OCI-M2 (cell line): ENCODE measurements around the gene TRMT44.
"Not testable (repeated sequence)": the region's sequence is repeated elsewhere in the genome, so short reads cannot be mapped to it uniquely, and the experiment has no call there.

Experiments
- DNase-seq: peaks from one replicate; lab custom pipeline; 2025; ENCODE audit not compliant: unreplicated experiment; lab: John Stamatoyannopoulos, UW

The TRMT44 gene

DNA sequence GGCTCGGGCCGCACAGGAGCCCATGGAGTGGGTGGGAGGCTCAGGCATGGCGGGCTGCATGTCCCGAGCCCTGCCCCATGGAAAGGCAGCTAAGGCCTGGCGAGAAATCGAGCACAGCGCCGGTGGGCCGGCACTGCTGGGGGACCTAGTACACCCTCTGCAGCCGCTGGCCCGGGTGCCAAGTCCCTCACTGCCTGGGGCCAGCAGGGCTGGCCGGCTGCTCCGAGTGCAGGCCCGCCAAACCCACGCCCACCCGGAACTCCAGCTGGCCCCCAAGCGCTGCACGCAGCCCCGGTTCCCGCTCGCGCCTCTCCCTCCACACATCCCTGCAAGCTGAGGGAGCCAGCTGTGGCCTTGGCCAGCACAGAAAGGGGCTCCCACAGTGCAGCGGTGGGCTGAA lies 50.9 kb downstream of the TRMT44 start:
- DNase-seq: not testable (repeated sequence)

DNA sequence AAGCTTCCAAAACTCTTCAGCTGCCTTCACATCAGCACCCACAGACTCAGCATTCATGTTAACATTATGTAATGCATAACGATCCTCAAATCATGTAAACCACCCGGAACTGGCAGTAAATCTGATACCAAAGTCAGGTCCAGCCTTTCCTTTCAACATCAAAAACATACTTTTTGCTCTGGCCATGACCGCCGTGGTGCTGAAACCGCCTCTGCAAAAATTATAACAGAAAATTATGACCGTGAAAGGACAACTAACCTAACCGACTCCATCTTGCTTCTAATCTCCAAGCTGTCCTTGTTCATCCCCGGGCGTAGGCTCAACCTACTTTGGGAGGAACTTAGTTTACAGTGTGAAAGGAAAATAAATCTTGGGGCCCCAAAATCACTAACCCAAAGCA lies 51.6 kb downstream of the TRMT44 start:
- DNase-seq: no peak

DNA sequence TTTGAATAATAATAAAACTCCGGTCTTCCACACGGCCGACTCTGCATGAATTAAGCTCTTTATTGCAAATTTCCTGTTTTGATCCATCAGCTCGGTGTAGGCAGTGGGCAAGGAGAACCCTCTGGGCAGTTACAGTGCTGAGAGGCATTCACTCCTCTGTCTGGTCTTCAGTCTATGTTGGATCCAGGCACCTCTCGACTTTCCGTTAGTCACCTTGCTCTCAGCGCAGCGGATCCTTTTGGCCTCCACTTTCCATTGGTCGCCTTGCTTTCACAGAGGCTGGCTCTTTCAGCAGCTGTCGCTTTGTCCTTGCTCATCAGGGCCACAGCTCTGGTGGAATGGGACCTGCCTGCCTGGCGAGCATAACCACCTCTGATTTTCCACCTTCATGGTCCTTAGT lies 52.9 kb downstream of the TRMT44 start:
- DNase-seq: no peak

DNA sequence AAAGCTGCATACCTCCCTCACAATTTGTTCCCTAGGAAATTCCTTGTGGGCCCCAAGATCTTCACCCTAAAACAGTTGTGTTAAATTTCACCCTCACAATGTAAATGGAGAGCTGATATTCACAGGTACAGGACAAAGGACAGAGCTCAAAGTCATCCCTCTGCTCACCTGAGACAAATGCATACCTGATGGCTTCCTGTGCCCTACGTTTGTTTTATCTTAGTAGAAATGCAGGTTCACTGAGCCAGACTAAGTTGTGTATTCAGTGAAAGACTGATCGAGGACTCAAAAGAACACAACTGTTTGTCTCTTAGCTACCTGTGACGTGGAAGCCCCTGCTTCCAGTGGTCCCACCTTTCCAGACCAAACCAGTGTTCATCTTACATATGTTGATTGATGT lies 53.6 kb downstream of the TRMT44 start:
- DNase-seq: no peak

DNA sequence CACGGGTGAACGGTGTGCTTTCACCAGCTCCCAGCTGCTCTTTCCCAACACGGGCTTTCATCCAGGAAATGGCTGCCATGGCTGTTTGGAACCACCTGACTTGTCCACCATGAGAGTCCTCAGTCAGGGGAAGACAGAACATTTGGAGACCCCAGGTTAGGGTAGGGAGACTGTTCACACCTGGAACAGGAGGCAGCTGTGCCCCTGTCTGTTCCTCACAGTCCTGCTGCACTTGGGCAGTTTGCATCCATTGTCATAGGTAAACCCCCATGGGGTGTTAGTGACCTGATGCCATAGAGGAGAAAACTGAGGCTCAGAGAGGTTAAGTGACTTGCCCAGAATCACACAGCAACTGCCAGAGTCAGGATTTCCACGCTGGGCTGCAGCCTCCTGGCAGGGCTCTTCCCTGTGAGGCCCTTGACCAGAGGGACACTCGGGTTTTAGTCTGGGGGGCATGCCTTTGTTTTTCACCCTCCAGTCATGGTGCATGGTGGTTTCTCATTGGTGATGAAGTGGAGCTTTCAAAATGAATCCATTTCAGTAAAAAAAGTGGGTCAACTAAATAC lies 54.5 kb downstream of the TRMT44 start:
- DNase-seq: no peak

DNA sequence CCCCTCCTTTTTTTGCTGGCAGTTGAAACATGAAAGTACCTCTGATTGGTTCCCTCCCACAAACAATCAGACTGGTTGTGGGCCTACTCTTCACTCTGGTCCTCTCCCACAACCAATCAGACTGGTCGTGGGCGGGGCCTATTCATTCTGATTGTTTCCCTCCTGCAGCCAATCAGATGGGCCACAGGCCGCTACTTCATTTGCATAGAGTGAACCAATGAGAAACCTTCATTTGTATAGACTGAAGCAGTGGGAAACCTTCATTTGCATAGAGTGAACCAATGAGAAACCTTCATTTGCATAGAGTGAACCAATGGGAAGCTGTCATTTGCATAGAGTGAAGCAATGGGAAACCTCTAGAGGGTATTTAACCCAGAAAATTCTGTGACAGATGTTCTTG lies 55.2 kb downstream of the TRMT44 start:
- no peak for DNase-seq

DNA sequence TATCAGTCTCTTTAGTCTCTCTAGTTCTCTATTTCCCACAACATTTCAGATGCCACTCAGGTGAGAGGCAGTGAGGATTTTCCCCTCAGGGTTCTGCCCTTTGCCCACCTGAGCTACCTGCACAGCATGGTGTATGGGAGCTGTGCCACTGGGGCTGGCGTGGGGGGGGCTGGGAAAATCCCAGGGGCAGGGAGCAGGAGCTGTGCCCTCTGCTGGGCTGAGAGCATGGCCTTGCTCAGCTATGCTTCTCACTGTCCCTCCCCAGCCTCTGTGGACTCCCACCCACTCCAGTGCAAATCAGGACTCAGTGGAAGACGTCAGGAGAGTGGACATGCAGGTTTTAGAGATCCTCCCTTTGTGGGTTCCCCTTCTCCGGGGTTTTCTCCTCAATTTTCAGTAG lies 57.2 kb downstream of the TRMT44 start:
- no peak for DNase-seq

DNA sequence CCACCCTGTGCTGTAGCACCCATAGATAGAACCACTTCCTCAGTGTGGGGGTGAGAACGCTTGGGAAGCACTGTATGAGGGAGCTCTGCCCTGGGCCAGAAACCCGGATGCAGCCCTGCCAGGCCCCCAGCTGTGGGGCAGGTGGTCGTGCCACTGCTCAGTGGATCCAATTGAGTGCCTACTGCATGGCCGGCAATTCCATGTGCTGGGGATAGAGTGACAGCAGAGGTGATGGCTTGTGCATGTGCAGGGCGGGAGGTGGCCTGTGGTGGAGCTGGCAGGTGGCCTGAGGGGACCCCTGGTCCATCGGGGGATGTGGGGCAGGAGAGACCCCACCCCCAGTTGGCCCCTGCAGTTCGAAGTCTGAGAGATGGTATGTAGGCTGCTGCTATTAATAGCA lies 60.4 kb downstream of the TRMT44 start:
- no peak for DNase-seq

DNA sequence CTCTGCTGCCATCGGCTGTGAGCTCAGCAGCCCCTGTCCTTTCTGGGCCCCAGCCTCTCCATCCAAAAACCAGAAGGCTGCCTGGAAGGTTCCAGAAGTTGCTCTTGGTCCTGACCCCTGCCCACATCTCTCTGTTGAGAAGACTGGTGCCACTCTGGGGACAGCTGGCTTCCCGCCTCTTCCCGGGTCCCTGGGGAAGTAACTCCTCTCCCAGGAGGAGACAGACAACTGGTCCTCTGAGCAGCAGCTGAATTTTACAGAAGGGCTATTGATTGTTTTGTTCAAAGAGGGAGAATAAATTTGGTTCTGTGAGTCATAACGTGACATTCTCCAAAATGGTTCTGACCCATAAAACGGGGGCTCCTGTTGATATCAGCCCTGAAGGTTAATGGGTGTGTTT lies 61.2 kb downstream of the TRMT44 start:
- no peak for DNase-seq

DNA sequence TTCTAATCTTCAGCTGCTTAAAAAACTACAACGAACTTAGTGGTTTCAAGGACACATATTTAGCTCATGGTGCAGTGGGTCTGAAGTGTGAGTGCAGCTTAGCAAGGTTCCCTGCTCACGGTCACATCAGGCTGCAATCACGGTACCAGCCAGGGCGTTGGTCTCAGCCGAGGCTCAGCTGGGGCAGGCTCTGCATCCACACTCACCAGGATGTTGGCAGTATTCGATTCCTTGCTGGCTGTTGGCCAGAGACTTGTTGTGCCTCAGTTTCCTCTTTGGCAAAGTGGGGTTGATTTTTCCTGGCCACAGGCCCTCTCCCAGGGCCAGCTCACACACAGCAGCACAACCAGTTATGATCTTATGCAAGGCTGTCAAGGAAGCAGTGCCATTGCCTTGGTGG lies 61.8 kb downstream of the TRMT44 start:
- DNase-seq: no peak

DNA sequence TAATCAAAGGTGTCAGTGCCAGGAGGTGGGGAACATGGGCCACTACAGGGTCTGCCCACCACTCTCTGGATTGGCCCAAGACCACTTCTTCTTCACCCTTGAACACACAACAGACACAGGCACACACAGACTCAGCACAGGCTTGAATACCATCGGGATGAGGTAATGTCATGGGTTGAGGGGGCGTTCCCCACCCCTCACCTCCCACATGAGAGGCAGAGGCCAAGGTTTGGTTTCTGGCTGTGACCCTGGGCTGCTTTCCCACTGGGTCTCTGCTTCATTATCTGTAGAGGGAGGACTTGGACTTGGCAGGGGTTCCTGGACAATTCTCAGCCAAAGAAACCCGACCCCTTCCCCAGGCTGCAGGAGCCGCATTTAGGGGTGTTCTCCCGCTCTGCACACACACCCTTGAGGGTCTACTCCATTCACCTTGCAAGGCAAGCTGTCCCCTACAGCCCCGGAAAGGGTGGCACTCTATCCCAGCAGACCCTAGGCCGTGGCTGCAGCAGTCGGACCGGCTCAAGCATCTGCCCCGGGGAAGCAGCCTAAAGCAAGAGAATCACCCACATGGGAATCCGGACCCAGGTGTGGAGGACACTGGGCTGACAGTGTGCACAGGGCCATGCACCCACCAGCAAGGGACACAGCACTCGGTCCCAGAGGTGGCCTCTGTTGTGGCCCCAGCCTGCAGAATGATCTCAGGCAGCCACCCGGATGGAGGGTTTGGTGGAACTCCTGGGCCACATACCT lies 62.4 kb downstream of the TRMT44 start:
- no peak for DNase-seq

DNA sequence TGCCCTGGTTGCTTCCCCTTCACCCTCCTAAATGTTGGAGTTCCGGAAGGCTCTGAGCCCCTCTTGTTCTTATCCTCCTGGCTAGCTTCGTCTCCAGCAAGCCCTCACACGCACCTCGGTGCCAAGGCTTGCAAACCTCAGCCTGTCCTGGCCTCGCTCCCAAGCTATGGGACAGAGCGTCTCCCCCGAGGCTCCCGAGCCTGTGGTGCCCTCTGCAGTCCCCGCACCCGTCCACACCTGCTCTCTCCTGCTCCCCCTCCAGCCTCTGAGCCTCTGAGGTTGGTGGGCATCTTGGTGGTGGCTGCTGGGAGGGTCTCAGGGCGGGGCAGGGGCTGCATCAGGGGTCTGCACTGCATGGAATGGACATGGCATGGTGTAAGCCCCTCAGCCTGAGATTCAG lies 63.2 kb downstream of the TRMT44 start:
- DNase-seq: no peak

DNA sequence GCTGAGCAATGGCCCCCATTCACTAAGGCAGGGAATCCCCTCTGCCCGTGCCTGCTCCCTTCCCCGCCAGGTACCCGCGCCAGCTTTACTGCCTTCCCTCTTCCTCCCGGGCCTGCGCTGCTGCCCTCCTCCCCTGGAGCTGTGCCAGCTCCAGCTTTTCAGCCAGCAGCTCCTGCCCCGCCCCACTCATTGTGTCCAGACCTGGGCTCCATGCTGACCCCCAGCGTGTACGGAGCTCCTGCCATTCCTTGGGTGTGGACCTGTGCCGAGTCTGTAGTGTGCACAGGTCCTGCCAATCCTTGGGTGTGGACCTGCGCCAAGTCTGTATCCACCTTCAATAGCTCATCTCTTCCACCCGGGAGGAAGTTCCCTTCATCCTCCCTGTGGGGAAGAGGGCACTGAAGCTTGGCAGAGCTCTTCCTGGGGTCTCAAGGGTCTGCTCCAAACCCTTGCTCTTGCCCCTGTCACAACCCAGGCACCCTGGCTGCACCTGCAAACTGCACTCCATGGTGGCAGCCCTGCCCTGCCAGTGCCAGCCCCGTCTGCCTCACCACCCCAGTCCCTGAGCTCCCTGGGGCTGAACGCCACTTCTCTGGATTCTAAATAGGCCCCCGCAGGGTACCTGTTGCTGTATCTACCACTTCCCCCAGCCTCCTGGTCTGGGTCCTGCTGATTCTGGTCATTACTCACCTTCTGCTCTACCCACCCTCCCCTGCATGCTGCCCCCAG lies 63.9 kb downstream of the TRMT44 start:
- DNase-seq: no peak

DNA sequence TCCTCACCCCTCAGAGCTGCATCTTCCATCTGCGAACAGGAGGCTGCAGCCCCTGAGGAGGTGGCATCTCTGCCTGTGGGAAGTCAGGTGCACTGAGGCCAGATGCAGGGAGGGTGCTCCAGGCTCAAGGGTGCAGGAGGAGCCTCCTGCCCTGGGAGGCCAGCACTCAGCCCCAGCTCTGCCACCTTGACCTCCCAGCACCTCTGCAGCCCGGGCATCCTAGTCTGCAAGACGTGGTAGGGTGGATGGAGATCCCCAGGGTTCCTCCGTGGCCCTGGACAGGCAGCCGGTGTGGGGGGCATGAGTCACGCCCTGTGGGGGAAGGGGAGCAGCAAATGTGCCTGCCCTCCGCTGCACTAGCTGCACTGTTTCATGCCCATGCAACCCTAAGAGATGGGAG lies 64.7 kb downstream of the TRMT44 start:
- DNase-seq: no peak

DNA sequence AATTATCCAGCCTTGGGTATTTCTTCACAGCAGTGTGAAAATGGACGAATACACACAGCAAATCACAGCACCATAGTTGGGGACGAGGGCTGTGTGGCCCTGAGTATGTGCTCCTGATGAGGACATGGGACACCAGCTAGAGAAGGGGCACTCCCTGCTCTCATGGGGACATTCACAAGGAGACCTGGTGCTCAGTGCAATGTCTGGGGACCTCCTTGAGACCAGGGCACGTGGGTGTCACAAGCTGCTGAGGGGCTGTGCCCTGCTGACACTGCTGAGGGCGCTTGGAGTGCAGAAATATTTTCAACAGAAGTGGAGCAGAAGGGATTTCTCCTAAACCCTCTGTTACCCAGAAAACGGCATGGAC lies 65.4 kb downstream of the TRMT44 start:
- no peak for DNase-seq

DNA sequence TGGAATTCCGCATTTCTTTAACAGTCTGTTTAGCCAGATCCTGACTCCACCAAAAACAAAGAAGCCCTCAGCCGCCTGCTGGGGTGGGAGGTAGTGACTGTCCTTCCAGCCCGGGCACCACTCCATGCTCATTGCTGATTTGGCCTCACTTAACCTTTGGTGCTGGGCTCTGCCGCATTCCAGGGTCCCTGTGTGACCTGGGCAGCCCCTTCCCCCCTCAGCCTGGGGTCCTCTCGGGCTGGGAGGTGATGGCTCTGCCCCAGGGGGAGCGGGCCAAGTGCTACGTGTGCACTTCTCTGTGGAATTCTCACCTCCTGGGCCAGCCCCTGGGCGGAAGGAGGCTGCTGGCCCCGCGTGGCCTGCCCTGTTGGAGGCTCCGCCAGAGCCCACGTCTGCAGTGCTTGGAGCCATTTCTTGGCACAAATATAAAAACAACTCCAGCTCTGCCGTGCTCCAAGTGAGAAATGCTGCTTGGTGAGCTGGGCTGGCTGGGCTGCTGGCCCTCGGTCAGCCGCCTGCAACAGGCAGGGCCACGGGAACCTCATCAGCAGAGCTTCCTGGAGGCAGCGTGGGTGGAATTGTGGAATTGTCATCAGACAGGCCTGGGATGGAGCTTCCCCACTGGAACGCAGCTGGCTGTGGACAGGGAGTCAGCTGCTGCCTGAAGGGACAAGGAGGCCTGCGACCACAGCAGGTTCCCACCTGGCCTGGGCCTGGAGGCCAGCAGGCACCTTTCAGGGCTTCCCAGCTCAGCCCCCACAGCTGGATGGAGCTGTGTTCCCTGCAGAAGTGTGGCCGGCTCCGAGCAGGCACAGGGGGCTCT lies 66.0 kb downstream of the TRMT44 start:
- no peak for DNase-seq

DNA sequence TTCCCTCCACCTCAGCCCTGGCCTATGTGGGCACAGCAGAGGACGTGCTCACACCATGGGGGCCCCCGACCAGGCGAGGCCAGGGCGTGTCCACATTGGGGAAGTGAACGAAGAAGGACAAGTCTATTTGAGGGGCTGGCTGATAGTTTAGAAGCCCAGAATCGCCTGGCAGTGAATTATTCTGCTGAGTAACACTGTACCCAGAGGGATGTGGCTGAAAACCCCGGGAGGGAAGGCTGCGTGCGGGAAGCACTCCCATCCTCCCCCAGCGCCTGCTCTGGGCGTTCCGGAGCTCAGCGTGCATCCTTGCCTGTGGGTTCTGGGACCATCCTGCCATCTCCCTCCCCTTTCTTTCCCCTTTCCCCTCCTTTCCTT lies 66.6 kb downstream of the TRMT44 start:
- DNase-seq: no peak

DNA sequence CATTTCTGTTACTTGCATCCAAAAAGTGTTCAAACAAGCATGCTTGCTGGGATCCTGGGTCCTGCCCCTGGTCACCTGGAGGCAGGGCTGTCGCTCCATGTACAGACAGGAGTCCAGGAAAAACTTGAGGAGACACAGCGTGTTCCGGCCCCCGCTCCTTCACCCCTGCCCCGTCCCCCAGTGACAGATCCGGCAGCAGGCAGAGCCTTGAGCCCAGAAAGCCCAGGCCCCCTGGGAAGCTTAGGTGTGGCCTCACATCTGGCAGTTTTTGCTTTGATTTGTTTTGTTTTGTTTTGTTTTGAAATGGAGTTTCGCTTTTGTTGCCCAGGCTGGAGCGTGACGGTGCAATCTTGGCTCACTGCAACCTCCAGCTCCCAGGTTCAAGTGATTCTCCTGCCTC lies 67.0 kb downstream of the TRMT44 start:
- DNase-seq: no peak

DNA sequence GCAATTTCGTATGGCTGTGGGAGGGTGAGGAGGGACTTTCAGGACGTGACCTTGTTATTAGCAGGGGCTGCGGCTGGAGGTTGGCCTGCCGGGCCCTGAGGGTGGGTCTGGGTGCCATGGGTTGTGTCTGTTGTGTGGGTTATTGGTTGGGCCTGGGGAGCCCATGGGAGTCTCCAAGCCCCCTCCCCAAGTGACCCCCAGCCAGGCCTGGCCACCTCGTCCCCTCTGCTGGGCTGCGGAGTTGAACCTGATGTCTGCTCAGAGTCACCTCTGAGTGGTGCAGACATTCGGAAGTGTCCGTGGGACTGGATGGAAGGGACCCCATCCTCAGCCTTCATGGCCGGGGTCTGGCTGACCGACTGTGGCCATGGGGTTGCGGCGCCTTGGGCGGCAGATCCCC lies 67.7 kb downstream of the TRMT44 start:
- no peak for DNase-seq

DNA sequence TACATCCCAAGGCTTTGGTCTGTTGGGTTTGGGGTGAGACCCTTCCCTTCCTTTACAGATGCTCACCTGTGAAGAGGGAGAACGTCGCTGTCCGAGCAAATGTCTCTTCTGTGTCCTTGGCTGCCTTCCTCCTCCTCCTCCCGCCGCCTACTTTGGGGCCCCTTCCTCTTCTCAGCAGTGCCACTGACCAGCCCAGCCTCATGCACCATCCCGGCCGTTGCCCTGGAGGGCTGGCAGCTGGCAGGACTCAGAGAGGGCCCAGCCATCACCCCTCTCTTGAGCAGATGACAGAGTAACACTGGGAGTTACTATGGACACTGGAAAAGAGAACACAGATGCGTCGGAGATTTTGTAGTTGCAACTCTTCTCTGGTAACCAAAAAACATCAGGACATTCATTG lies 68.2 kb downstream of the TRMT44 start:
- DNase-seq: no peak

DNA sequence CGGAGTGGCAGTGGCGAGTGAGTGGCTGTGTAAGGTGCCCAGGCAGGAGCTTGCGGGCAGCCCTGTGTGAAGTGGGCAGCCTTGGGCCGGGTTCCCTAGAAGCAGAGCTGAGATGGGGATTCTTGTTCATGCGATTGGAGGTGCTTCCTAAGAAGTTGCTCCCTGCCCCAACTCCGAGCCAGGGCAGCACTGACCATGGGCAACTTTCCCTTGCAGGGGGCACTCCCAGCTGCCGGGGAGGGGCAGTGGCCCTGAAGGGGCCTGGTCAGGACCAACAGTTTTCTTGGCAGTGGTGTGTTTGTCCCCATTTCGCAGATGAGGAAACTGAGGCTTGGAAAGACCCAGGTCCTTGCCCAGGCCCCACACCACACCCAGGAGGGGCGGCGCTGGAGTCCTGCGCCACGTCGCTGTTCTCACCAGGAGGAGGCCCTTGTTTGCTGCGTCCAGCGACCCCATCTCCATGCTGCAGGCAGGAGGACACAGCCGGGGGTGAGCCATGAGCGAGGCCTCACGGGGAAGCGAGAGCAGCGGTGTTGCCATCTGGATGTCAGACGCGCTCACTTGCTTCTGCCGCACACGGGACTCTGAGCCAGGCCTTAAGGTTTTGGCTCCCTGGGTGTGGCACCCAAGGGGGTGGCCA lies 68.9 kb downstream of the TRMT44 start:
- no peak for DNase-seq
